HG03103 (cell line): Measurements from ENCODE around the gene PRR23C.

Experiments
- ATAC-seq: cut with Tn5 transposase; IDR thresholded peaks from one replicate; pipeline ENCODE4 v1.9.1; 2021; ENCODE audit warnings: low read depth; ENCODE audit not compliant: unreplicated experiment

The PRR23C gene

GRCh38 chr3:139005356-139005993 lies 39.2 kb downstream of the PRR23C start:
- no peak for ATAC-seq

DNA sequence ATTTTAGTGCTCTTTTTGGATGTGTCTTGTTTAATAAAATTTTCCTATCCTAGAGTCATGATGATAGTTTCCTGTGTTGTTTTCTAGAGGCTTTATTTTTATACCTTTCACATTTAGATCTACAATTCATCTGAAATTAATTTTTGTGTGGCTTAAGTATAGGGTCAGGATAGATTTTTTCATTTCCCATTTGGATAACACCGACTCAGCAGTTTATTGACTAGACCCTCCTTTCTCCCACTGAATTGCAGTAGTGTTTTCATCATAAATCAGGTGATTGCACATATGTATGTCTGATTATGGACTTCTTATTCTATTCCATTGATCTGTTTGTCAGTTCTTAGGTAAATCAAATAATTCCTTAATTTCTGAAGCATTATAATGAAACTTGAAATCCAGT lies 49.0 kb downstream of the PRR23C start:
- no peak for ATAC-seq
